IMR-90 (cell line): ENCODE measurements around the gene FNDC3B. TPM values are rescaled to one million over a fixed set of nuclear protein-coding genes. Genes with fewer than 3 reads are reported as not detected.

Experiments
- ATAC-seq: fragments of 200-7000 bp; cut with Tn5 transposase; 2 replicates; pipeline ENCODE4 v1.9.1; 2020; ENCODE audit warnings: low read depth, mild to moderate bottlenecking, moderate library complexity
- BruUV-seq: library from RNA; stranded (reverse); fragments of 400-500 nt; replicated peaks from 2 replicates; lab custom pipeline; 2021; lab: Mats Ljungman, UMichigan
- CTCF ChIA-PET: fragments of 300-600 bp; formaldehyde crosslinking; extraction: SDS; loops from one replicate; lab custom pipeline; 2021; ENCODE audit warnings: antibody characterized with exemption; lab: Yijun Ruan, JAX
- POLR2A ChIA-PET: fragments of 300-600 bp; sonication (Branson Sonifier 250); formaldehyde crosslinking; loops from one replicate; lab custom pipeline; 2022; ENCODE audit warnings: antibody characterized with exemption; ENCODE audit not compliant: unreplicated experiment; lab: Charles Lee
- DNase-seq: peaks from one replicate; pipeline ENCODE4 v3.0.0; 2013
- H2AFZ ChIP-seq: replicated peaks from 2 replicates; pipeline ENCODE3; 2013; ENCODE audit warnings: low read length, mild to moderate bottlenecking; ENCODE audit not compliant: poor library complexity
- H2AK5ac ChIP-seq: 2 replicates; pipeline ENCODE4 v1.6.1; 2013; ENCODE audit warnings: low read depth, low read length, inconsistent platforms
- H2AK9ac ChIP-seq: replicated peaks from 2 replicates; pipeline ENCODE3; 2013; ENCODE audit warnings: mild to moderate bottlenecking, low read depth, low read length, moderate library complexity; ENCODE audit not compliant: poor library complexity
- H2BK120ac ChIP-seq: 2 replicates; pipeline ENCODE4 v1.6.1; 2013; ENCODE audit warnings: low read depth, low read length, inconsistent platforms
- H2BK15ac ChIP-seq: 3 replicates; pipeline ENCODE4 v1.6.1; 2013; ENCODE audit warnings: low read depth, low read length, inconsistent platforms
- H2BK20ac ChIP-seq: 2 replicates; pipeline ENCODE4 v1.6.1; 2013; ENCODE audit warnings: low read depth, mild to moderate bottlenecking, inconsistent platforms, low read length, moderate library complexity
- H2BK5ac ChIP-seq: 2 replicates; pipeline ENCODE4 v1.6.1; 2013; ENCODE audit warnings: mild to moderate bottlenecking, low read depth, low read length, inconsistent platforms; ENCODE audit not compliant: poor library complexity, severe bottlenecking
- H3K14ac ChIP-seq: replicated peaks from 2 replicates; pipeline ENCODE4 v1.6.1; 2013; ENCODE audit warnings: low read depth, low read length, inconsistent platforms
- H3K18ac ChIP-seq: 2 replicates; pipeline ENCODE4 v1.6.1; 2013; ENCODE audit warnings: low read depth, low read length, control low read depth
- H3K23ac ChIP-seq: 2 replicates; pipeline ENCODE4 v1.6.1; 2013; ENCODE audit warnings: low read depth, low read length, inconsistent platforms
- H3K27ac ChIP-seq: 2 replicates; pipeline ENCODE4 v1.5.1; 2013; ENCODE audit warnings: mild to moderate bottlenecking, control low read depth, low read length; ENCODE audit not compliant: insufficient read depth
- H3K27me3 ChIP-seq: 2 replicates; pipeline ENCODE4 v1.6.1; 2013; ENCODE audit warnings: low read length; ENCODE audit not compliant: control insufficient read depth, insufficient read depth
- H3K36me3 ChIP-seq: 2 replicates; pipeline ENCODE4 v1.6.1; 2013; ENCODE audit warnings: low read length, mixed read lengths; ENCODE audit not compliant: control insufficient read depth, insufficient read depth
- H3K4ac ChIP-seq: 2 replicates; pipeline ENCODE4 v1.6.1; 2013; ENCODE audit warnings: low read depth, low read length, inconsistent platforms
- H3K4me1 ChIP-seq: 2 replicates; pipeline ENCODE4 v1.6.1; 2013; ENCODE audit warnings: low read length, mixed read lengths; ENCODE audit not compliant: control insufficient read depth, insufficient read depth
- H3K4me2 ChIP-seq: 2 replicates; pipeline ENCODE4 v1.6.1; 2013; ENCODE audit warnings: low read depth, mild to moderate bottlenecking, control low read depth, low read length, moderate library complexity
- H3K4me3 ChIP-seq: 2 replicates; pipeline ENCODE4 v1.5.1; 2013; ENCODE audit warnings: low read depth, mild to moderate bottlenecking, control low read depth, low read length, moderate library complexity; ENCODE audit not compliant: insufficient read depth
- H3K56ac ChIP-seq: 2 replicates; pipeline ENCODE4 v1.6.1; 2013; ENCODE audit warnings: low read length, inconsistent platforms; ENCODE audit not compliant: insufficient read depth; ENCODE audit errors: extremely low read depth
- H3K79me1 ChIP-seq, 2 experiments: 2 replicates each; pipeline ENCODE4 v1.6.1; 2013; ENCODE audit warnings: low read length in 2 of 2, inconsistent platforms in 1 of 2, low read depth in 1 of 2
- H3K9ac ChIP-seq: 2 replicates; pipeline ENCODE4 v1.6.1; 2013; ENCODE audit warnings: low read depth, low read length, control low read depth
- H3K9me1 ChIP-seq: 2 replicates; pipeline ENCODE4 v1.6.1; 2013; ENCODE audit warnings: low read length, inconsistent platforms; ENCODE audit not compliant: insufficient read depth
- H3K9me3 ChIP-seq: 2 replicates; pipeline ENCODE4 v1.6.1; 2013; ENCODE audit warnings: low read length; ENCODE audit not compliant: control insufficient read depth, insufficient read depth
- H4K20me1 ChIP-seq: 2 replicates; pipeline ENCODE4 v1.6.1; 2013; ENCODE audit warnings: low read length, inconsistent platforms; ENCODE audit not compliant: insufficient read depth
- H4K5ac ChIP-seq: 2 replicates; pipeline ENCODE4 v1.6.1; 2013; ENCODE audit warnings: mild to moderate bottlenecking, low read depth, low read length, control low read depth
- H4K8ac ChIP-seq, 2 experiments: 2 replicates each; pipeline ENCODE4 v1.6.1; 2013; ENCODE audit warnings: low read depth in 2 of 2, low read length in 2 of 2, control low read depth in 1 of 2, inconsistent platforms in 1 of 2
- H4K91ac ChIP-seq: 2 replicates; pipeline ENCODE4 v1.6.1; 2013; ENCODE audit warnings: low read depth, low read length, inconsistent platforms; ENCODE audit not compliant: insufficient read depth
- CTCF ChIP-seq: conservative IDR thresholded peaks from 2 replicates; pipeline ENCODE4 v1.5.1; 2012; ENCODE audit warnings: mild to moderate bottlenecking, low read depth, low read length, improper control_type of control experiment
- RCOR1 ChIP-seq: IDR thresholded peaks from 2 replicates; pipeline ENCODE4 v1.6.1; 2012; ENCODE audit warnings: mild to moderate bottlenecking, low read length, improper control_type of control experiment; ENCODE audit not compliant: insufficient replicate concordance
- USF2 ChIP-seq: fragments of 150-350 bp; IDR thresholded peaks from 2 replicates; pipeline ENCODE4 v1.6.1; 2017; ENCODE audit warnings: mild to moderate bottlenecking, antibody characterized with exemption, low read length, low read depth
- WGBS, 2 experiments: methylation state at CpG; one replicate each; pipeline versions ENCODE4 v1.1.5 to v1.1.7; 2013; ENCODE audit warnings: missing lambda C conversion rate in 2 of 2; ENCODE audit not compliant: insufficient read length in 1 of 2; ENCODE audit errors: extremely low coverage in 2 of 2; 5-methylcytosine and 5-hydroxymethylcytosine counted together
- dilution Hi-C: fragments of 300-500 bp; cut with HindIII; formaldehyde crosslinking; loops from one replicate; pipeline ENCODE4 v1.14.3; 2018; ENCODE audit warnings: low sequenced_read_pairs; ENCODE audit not compliant: unreplicated experiment
- in situ Hi-C: fragments of 300-500 bp; cut with MboI; formaldehyde crosslinking; loops from 3 replicates; pipeline ENCODE4 v1.14.3; 2019; ENCODE audit warnings: low sequenced_read_pairs, inconsistent platforms, mixed read lengths
- intact Hi-C: fragments of 100-400 bp; cut with micrococcal nuclease; formaldehyde crosslinking; loops from 2 replicates; pipeline ENCODE4 v1.10.0; 2022
- polyA plus RNA-seq, 3 experiments: library from polyadenylated mRNA; depleted of rRNA; stranded (reverse); fragments of >200 nt; gene quantifications; 2 replicates each; pipeline ENCODE4 v1.2.3, GENCODE V29; 2012; ENCODE audit warnings: low replicate concordance in 1 of 3
- total RNA-seq: library from RNA; depleted of rRNA; stranded (reverse); fragments of >200 nt; gene quantifications from 2 replicates; pipeline ENCODE4 v1.2.3, GENCODE V29; 2012

Gene FNDC3B
- total and polyA plus RNA-seq, 2 of the 4 experiments (the other 2 are of a cell fraction) = 23.9 to 150 TPM

DNA sequence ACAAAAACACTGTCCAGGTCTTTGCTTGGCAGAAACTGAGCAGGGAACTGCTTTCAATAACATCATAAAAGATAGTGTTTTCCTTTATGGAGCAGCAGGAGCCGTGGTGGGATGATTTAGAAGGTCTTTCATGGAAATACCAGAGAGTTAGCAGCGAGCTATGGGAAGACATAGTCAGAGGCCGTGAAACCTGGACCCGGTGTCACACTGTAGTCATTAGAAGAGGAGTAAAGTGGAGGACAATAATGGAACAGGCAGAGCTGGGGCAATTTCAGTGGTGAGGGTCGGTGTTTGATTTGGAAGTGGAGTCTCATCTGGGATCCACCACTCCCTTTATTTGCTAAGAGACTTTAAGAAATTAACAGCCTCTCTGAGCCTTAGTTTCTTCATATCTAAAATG lies 351.4 kb downstream of the FNDC3B start:
- in situ Hi-C loops = no loop called here
- Histone ChIP-seq H2AK5ac (no peak overlapping the region), H3K4me2 (no peak overlapping the region), H4K91ac (no peak overlapping the region), H3K14ac (no peak overlapping the region; the same call in 1 of the 2 replicates), H3K4me1 (peaks cover 10% of the 10 kb centered on the region), H2BK15ac (no peak overlapping the region), H3K9me3 (no peaks in the 10 kb centered on the region), H2BK20ac (no peak overlapping the region), H3K9ac (no peak overlapping the region), H3K27ac (no peak overlapping the region), H3K56ac (no peak overlapping the region), H4K20me1 (peaks cover 24% of the 10 kb centered on the region; the same call in 1 of the 2 replicates), H2AFZ (peak overlapping the region; percentile 33), H4K5ac (no peak overlapping the region; the same call in 1 of the 2 replicates), H2BK120ac (no peak overlapping the region), H2AK9ac (no peak overlapping the region), H3K27me3 (no peaks in the 10 kb centered on the region), H2BK5ac (peak overlapping the region; percentile 15), H3K79me1 (peaks cover 14 to 47% of the 10 kb centered on the region in 2 experiments), H3K18ac (no peak overlapping the region), H3K36me3 (peaks cover 4% of the 10 kb centered on the region), H4K8ac (no peak overlapping the region), H3K4ac (no peak overlapping the region), H3K4me3 (no peak overlapping the region), H3K9me1 (peaks cover 12% of the 10 kb centered on the region), H3K23ac (no peak overlapping the region)
- TF ChIP-seq RCOR1 (no peak), CTCF (no peak), USF2 (no peak)
- intact Hi-C loops = no loop called here
- POLR2A ChIA-PET = no interaction called here
- WGBS, 2 experiments = 96% methylated on average over 3 of the region's 5 CpGs; no CpG with 5 or more reads in 1 of the 2 experiments
- BruUV-seq = no TSS peak
- DNase-seq (no peak), ATAC-seq (no peak)
- CTCF ChIA-PET = no interaction called here
- dilution Hi-C loops = no loop called here
